Measurements from ENCODE around the gene KIF14.

Gene KIF14

GRCh38 chr1:200505257-200505656, 115.3 kb downstream of the KIF14 start:
- no peaks in the 10 kb centered on the region for H3K9me3 ChIP-seq (ENCODE audit: control insufficient read depth, insufficient read depth, low read length)
- no peaks in the 10 kb centered on the region for H3K79me2 ChIP-seq (ENCODE audit: control insufficient read depth, low read length)
- no peaks in the 10 kb centered on the region for H4K20me1 ChIP-seq (ENCODE audit: control insufficient read depth, insufficient read depth, low read depth, low read length)
- H3K27me3 ChIP-seq (ENCODE audit: control insufficient read depth, low read length): peaks cover 10% of the 10 kb centered on the region
- H3K9me2 ChIP-seq (replicated peaks; ENCODE audit: control insufficient read depth, low read length): no peaks in the 10 kb centered on the region
- H3K4me2 ChIP-seq (ENCODE audit: low read length): no peak overlapping the region
- H3K36me3 ChIP-seq (ENCODE audit: control insufficient read depth, low read length): no peaks in the 10 kb centered on the region
- TF ChIP-seq CTCF (IDR thresholded peaks at IDR 0.05; ENCODE audit: low read depth, low read length, poor library complexity, severe bottlenecking) (no peak), EZH2phosphoT487 (IDR thresholded peaks at IDR 0.05; ENCODE audit: borderline replicate concordance, low read length) (no peak)
- H3K27ac ChIP-seq (ENCODE audit: low read depth, low read length): no peak overlapping the region
- H3K4me3 ChIP-seq (ENCODE audit: low read length): no peak overlapping the region
- no peaks in the 10 kb centered on the region for H3F3A ChIP-seq (ENCODE audit: control insufficient read depth, insufficient read depth)
- no peaks in the 10 kb centered on the region for H3K4me1 ChIP-seq (ENCODE audit: control insufficient read depth, low read length)

Data from DOHH2 (cell line).